Measurements from ENCODE around the gene PTPRQ.
"Not testable (repeated sequence)": the region's sequence is repeated elsewhere in the genome, so short reads cannot be mapped to it uniquely, and the experiment has no call there.

PTPRQ gene

DNA sequence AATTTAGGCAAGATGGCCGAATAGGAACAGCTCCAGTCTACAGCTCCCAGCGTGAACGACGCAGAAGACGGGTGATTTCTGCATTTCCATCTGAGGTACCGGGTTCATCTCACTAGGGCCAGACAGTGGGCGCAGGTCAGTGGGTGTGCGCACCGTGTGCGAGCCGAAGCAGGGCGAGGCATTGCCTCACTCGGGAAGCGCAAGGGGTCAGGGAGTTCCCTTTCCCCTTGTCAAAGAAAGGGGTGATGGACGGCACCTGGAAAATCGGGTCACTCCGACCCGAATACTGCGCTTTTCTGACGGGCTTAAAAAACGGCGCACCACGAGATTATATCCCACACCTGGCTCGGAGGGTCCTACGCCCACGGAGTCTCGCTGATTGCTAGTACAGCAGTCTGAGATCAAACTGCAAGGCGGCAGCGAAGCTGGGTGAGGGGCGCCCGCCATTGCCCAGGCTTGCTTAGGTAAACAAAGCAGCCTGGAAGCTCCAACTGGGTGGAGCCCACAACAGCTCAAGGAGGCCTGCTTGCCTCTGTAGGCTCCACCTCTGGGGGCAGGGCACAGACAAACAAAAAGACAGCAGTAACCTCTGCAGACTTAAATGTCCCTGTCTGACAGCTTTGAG, 33.6 kb downstream of the PTPRQ start:
- not testable (repeated sequence) for DNase-seq

DNA sequence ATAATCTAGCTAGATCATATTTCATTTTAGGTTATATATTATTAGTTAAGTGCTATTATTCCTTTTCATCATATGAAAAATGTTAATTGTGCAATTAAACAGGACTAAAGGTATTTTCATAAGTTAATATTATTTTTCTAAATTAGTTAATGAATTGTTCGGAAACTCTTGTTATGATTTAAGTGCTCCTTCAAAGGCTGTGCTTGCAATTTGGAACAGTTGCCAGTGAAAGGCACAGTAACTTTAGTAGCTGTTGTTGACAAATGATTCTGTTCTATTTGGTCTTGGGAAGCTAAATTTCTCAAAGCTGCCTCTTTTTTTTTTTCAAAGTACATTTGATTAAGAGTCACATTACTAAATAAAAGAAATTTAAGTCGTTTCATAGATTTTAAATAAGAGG, 40.7 kb downstream of the PTPRQ start:
- no peak for DNase-seq

DNA sequence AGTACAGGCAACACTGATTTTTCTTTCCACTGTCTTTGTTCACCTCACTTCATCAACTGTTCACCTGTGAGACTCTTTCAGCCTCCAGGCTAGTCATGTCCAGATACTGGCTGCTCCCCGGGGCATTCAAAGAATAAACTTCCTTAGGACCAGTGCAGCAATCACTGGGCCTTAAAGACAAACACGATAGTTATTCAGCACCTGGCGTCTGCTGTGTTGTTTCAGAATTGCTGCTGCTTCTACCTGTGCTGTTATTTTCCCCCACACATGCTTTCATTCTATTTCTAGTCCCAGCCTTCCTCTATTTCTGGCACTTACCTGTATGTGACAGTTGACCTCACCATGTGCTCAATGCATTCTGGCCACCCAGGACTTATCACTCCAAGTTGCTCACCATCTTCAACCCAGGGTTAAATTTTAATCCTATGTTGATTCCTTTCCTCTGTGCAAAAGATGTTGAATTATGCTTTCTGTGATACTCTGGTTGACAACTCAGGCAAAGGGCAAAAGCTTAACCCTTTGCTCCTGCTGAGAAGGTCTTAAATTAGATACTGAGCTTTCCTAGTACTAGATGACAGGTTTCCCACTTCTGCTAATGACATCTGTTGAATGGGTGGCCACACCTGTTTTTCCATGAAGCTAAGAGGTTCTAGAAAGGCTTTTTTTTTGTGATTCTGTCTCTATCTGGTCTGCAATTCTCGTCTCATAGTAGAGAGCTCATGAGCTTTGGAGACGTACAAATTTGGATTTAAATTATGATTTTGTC, 41.4 kb downstream of the PTPRQ start:
- DNase-seq = no peak

DNA sequence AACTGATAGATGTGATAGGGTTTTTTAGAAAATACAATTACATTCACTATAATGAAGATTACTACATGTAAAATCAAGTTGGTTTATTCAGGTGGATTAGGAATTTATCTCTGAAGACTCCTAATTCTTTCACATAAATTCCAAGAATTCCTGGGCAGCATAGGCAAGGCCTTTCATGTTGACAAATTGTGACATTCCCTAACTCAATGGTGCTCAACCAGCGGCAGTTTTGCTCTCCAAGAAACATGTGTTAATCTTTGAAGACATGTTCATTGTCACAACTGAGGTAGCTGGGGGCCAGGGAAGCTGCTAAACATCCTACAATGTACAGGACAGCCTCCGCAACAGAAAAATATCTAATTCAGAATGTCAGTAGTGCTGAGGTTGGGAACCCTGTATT, 46.3 kb downstream of the PTPRQ start:
- DNase-seq = no peak

DNA sequence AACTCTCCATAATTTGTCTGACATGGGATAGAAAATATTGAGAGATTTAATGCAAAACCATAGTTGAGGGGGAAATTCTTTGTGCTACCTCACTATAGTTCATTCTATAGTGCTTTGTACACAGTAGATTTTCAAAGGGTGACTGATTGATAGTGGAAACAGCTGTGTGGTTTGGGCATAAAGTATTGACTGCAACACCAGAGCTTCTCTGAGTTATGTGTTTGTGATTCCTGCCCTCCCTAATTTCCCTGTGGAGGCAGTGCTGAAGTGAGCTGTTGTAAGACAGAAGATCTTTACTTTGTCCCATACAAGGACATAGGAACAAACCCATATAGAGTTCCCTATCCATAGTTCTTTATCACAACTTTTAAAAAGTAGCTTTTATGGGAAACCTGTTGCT, 47.1 kb downstream of the PTPRQ start:
- DNase-seq = no peak

DNA sequence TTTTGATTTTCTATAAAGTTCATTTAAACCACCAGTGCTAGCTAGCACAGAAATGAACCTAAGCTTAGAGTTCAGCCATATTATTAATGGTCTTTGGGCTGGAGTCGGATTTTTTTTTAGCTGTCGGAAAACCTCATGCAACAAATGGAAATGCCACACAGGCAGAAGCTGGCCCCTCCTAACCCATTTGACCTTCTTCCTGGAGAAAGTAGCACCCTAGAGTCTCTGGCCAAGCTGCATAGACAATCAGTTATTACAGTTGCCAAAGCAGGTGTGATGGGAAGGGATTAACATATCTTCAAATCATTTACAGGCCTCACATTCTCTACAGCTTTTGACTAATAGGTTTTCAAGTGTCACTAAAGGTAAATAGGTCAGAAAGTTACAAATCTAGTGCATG, 49.4 kb downstream of the PTPRQ start:
- DNase-seq = no peak

DNA sequence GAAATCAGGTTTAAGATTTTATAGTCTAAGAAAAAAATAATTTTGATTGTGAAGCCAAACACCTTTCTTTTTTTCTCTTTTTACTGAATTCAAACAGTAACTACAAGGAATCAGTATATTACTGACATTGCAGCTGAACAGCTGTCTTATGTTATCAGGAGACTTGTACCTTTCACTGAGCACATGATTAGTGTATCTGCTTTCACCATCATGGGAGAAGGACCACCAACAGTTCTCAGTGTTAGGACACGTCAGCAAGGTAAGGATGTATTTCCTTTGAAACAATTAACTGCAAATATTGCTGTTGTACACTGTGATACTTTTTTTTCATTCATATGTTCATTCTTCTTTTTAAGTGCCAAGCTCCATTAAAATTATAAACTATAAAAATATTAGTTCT, 50.8 kb downstream of the PTPRQ start:
- DNase-seq = no peak

DNA sequence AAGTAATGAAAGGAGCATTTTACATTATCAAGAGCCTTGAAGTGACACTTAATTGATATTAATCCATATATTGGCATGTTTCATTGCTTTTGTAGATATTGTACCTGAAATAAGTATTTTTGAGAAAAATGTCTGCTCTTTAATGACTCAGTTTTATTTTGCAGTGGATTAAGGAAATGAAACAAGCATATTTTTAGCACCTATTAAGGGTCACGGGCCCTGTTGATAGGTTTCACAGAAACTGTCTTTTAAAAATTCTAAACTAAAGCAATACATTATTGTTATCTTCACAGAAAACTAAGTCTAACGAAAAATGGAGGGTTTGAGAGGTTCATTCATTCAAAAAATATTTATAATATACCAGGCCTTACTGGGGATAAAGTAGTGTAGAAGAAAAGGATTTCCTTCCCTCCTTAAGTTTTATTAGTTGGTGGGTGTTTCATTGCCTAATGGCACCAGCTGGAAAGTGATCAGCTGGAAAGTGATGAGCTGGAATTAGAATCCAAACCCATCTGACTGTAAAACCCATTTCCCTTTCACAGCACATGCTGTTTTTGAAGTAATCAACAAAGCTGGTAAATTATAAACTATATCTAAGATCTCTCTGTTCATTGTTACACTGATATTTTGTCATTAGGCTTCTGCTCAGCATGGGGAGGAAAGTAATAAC, 54.2 kb downstream of the PTPRQ start:
- no peak for DNase-seq

DNA sequence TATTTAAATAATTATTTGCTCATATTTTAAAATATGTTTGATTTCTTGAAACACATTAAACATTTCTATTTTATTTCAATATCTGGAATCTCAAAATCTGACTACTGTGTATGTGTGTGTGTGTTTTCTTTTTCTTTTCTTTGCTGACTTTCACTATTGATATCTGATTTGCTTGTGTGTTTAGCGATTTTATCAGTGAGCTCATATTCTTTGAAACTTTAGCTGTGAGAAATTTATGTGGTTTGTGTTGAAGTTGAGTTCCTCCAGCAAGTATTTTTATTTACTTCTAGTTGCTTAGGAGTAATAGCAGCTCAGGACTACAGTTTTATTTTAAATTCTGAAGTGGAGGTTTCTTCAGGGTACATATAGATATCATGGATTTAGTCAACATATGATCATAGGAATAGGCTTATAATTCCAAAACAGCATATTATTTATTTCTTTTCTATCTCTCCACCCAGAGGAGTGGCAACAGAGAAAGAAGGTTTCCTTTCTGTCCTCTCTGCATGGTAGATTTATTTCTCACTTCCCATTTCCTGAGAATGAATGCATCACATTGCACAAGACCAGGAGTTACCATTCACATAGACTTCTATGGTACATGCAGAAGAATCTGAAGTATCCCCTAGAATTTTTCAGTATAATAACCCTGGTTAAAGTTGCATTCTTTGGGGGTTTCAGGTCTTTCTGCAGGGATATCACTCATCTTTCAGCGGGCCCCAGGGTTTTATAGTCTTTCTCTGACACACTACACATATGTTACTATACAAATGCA, 60.5 kb downstream of the PTPRQ start:
- no peak for DNase-seq

DNA sequence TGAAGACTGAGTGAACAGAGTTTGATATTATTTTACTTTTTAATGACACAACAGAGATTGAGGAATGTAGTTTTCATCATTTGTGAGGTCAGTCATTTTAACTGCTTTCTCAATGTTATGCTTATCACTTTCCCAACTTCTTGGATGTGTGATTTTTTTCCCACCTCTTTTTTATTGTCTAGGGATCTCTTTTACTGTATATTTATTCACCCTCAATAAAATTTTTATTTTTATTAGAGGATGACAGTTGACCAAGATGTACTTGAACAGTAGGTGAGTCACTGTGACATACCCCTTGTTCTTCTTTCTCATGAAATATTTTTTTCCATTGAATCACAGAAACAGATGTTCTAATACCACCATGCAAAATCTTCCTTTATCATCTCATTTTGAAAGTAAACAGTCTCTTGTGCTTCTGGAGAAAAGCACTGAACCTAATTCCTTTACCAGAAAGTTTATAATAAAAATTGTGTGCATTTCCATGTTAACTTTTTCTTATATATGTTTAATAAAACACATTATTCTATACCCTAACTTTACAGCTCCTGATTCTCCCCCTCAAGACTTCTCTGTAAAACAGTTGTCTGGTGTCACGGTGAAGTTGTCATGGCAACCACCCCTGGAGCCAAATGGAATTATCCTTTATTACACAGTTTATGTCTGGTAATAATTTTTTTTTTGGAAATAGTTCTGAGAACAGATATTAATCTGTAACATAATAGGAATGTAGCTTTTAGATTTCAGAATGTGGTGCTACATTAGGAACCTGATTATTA, 65.9 kb downstream of the PTPRQ start:
- DNase-seq = no peak

DNA sequence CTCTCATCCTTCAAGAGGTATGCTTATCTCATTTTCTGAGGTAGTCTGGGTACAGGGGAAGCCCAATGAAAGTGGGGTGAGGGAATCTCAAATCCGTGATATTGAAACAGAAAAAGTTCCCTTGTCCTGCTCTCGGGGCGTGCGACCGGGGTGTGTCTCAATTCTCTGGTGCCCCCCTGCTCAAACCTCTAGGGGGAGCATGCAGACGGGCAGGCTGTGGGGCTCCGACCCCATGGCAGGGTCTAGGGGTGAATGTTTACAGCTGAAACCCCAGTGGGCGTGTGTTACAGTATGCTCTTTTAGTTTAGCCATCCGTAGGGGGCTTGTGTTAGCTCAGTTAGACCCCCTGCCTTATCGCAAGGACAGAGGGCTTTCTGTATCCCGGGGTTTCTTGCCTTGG, 68.7 kb downstream of the PTPRQ start:
- no peak for DNase-seq

DNA sequence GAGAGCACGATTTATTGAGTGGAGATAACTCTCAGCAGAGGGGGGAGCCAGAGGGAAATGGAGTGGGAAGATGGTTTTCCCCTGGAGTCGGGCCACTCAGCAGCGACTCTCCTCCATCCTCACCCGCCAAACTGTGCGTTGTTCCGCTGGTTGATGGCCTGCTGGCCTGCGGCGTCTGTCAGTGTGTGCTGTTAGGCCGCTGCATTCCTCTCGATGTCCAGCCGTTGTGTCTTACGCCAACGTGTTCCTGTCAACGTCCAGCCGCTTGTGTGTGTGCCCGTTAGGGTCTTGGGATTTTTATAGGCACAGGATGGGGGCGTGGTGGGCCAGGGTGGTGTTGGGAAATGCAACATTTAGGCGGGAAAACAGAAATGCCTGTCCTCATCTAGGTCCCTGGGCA, 69.2 kb downstream of the PTPRQ start:
- DNase-seq = no peak

DNA sequence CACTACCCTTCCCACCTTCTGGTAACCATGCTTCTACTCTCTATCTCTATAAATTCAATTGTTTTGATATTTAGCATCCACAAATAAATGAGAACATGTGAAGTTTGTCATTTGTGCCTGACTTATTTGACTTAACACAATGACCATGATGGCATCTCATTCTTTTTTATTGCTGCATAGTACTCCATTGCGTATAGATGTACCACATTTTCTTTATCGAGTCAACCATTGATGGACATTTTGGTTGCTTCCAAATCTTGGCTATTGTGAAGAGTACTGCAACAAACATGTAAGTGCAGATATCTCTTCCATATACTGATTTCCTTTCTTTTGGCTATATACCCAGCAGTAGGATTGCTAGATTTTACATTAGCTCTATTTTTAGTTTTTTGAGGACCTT, 73.6 kb downstream of the PTPRQ start:
- DNase-seq = no peak

DNA sequence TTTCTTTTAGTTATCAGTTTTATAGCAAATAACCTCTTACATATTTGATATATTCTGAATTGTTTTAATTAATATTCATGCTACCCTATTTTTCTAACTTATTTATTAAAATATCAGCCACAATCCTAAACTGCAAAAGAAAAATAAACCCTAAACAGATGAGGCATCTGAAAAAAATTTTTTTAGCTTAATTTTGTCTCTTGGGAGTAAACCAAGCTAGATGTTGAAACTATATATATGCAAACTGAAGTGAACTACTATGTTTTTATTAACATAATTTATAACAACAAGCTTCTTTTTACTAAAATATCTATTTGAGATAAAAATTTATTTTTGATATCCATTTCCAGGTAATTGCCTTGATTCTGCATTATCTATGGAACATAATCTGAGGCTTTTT, 87.6 kb downstream of the PTPRQ start:
- no peak for DNase-seq

DNA sequence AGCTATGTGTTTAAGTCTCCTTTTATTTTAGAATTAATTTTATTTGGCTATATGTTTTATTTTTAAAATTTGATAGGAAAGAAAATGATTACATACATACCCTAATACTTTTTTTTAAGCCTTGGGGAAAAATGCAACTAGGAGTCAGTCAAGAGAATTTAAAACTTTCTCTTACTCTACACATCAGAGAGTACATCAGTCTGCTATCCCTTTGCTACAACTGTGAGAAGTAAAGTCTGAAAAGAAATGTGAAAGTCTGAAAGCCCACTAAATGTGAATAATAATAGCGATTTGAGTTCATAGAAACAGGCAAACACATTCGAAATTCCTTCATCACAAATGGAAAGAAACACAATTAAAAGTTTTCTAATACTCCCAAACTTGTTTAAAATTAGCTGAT, 95.0 kb downstream of the PTPRQ start:
- no peak for DNase-seq

DNA sequence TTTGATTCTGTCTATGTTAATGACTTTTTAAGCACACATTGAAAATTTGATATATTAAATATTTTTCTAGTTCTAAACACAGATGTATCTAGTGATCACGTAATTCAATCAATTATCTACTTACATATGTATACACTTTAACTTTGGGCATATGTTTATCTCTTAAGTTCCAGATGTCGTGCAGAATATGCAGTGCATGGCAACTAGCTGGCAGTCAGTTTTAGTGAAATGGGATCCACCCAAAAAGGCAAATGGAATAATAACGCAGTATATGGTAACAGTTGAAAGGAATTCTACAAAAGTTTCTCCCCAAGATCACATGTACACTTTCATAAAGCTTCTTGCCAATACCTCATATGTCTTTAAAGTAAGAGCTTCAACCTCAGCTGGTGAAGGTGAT, 105.3 kb downstream of the PTPRQ start:
- DNase-seq = no peak

DNA sequence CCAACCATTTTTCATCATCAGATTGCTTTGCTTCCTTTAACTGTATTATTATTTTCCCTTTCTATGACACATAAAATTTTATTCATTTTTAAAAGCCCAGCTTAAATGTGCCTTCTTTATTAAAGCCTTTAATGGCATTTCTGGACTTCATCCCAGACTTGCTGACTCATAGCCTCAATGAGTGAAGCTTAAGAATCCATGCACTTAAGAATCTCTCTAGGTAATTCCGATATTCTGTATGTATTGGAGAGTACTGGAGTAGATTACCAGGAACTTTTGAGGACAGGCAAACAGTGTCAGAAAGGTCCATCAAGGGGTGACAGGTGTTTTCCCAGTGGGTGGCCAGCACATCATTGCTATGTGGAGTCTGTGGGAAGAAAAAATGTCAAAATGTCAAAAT, 107.9 kb downstream of the PTPRQ start:
- DNase-seq = no peak

DNA sequence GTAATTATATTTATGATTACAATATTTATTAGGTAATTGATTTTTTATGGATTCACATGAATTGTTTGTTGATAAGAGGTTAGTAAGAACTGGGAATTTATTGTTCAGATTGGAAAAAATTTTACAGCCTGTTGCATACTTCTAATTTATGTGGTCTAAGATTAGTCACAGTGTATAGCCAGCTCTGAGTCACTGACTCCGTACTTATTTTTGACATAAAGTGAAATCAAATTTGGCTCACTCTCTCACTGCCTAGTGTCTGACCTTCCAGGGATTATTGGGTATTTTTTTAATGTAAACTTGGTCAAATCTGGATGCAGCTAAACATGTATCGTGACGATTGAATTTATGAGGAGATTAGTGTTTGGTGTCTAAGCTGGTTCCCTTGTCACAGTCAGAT, 109.3 kb downstream of the PTPRQ start:
- no peak for DNase-seq

DNA sequence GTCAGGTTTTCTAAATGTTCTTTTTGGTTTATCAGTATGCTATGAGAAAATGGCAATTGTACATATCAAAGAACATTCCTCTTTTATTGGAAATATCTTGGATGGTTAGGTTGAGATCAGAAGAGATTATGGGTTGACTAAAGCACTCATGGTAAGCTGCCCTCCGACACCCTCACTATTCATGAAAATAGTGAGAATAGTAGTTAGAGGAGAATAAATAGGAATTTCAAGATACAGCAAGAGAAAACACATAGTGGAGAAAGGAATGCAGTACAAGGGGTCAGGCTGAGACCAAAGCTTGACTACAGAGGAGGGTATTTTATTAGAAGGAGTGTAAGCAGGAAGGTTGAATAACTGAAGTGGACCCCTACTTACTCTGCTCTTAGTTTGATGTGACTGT, 112.5 kb downstream of the PTPRQ start:
- no peak for DNase-seq

DNA sequence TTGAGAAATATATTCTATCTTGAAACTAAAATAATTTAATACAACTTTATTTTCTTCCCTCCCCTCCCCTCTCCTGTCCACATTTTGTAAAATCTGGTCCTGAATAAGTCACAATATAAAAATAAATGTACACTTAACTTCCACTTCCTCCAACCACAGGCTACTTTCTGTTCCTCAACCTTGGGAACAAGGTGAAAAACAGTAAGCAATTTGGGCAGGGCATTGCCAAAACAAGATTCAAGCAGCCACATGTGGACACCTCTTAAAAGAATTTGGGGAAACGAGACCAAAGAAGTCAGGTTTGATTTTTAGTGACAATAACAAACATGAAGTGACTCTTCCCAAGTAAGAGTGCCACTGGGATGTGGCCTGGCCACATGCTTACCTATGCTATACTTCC, 115.7 kb downstream of the PTPRQ start:
- no peak for DNase-seq

DNA sequence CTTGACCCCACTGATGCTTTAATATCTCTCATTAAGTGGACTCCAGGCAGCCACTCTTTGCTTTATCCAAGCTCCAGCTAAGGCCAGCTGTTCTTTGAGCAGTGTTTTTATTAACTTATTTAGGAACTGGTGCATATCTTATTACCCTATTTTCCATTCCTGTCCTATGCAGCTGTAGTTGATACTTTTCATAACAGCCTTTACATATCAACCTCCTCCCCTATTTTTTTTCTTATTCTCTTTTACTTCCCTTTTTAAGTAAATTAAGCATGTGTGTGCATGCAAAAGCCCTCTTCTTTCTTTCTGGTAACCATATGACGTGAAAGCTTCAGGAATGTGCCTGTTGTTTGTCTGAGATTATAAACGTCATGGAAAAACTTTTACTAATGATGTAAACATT, 121.2 kb downstream of the PTPRQ start:
- no peak for DNase-seq

DNA sequence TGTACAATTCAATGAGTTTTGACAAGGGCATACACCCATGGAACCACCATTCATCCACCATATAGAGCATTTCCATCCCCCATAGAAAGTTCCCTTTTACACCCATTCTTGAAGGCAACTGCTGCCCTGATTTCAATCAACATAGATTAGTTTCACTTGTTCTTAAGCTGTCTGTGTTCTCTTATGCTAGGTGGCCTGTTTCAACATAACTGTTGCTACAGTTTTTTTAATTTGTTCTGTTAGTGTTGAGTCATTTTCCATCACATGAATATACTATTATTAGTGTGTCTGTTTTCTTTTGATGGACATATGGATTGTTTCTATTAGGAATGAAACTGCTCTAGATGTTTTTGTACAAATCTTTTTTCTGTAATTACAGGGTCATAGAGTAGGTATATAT, 123.4 kb downstream of the PTPRQ start:
- no peak for DNase-seq

Data from effector CD4-positive, alpha-beta T cell (primary cell).